Mononuclear cell (primary cell): ENCODE measurements around the gene NOTCH2. TPM values are rescaled to one million over a fixed set of nuclear protein-coding genes. Genes with fewer than 3 reads are reported as not detected.

Experiments used
- H3K27me3 ChIP-seq: 2 replicates; pipeline ENCODE4 v1.6.0; 2011; ENCODE audit warnings: low read length, control low read depth; ENCODE audit not compliant: insufficient read depth
- H3K4me1 ChIP-seq: 2 replicates; pipeline ENCODE4 v1.5.1; 2011; ENCODE audit warnings: mild to moderate bottlenecking, low read length, control low read depth; ENCODE audit not compliant: insufficient read depth
- H3K4me3 ChIP-seq: 2 replicates; pipeline ENCODE4 v1.5.1; 2011; ENCODE audit warnings: mild to moderate bottlenecking, low read length, moderate library complexity
- H3K9me3 ChIP-seq: 2 replicates; pipeline ENCODE4 v1.5.1; 2011; ENCODE audit warnings: low read depth, mild to moderate bottlenecking, control low read depth, low read length
- total RNA-seq: library from RNA; depleted of rRNA; stranded (reverse); fragments of >200 nt; gene quantifications from one replicate; pipeline ENCODE4 v1.2.3, GENCODE V29; 2012

Gene NOTCH2
- total RNA-seq, 1 donor, result 72.8 TPM

DNA sequence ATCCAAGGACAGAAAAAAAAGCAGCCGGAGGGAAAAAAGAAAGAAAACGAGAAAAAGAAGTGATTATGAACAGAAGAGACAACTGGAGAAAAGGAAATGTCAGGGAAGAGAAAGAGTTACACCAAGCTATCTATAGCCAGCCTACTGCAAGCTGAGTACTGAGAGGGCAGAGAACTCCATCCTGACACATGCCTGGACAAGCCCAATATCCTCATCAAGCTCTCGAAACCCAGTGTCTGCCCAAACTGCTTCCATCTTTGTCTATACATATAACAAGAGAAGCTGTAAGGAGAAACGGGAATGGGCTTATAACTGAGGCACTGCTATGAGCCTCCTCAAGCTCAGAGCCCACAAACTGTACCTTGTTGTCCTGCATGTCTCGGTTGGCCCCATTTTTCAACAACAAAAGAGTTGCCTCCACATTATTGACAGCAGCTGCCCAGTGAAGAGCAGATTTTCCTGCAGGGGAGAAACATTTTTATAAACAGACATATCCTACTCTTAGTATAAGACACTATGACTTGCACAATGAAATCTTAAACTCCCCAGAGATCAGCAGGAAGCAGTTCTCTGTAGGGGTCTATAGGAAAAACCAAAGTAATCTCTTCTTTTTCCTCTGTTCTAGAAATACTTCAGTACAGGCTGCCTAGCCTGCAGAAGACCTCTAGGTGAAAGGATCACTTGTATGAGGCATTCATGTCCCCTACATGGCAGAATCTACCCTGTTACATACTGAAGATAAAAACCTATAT lies 152.0 kb downstream of the NOTCH2 start:
- no peaks in the 10 kb centered on the region for H3K4me1 ChIP-seq
- no peaks in the 10 kb centered on the region for H3K9me3 ChIP-seq
- H3K27me3 ChIP-seq, result no peaks in the 10 kb centered on the region
- no peak overlapping the region for H3K4me3 ChIP-seq

DNA sequence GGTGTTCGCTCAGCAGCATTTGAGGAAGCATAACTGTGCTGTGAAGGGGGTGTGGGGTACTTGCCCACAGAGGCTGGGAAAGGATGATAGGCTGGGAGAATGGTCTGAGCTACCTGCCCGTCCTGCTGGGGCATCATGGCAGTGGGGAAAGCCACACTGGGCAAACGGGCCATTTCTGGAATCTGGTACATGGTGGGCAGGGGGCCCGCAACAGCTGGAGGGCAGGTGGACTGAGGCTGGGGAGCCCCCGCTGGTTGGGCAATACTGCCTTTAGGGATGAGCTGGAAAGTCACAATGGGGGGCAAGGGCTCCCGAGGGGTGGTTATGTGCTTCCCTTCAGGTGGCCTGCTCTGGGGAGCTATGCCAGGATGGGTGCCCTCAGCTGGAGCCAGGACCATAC lies 153.9 kb downstream of the NOTCH2 start:
- H3K9me3 ChIP-seq, result no peaks in the 10 kb centered on the region
- no peaks in the 10 kb centered on the region for H3K4me1 ChIP-seq
- H3K27me3 ChIP-seq, result no peaks in the 10 kb centered on the region
- no peak overlapping the region for H3K4me3 ChIP-seq

DNA sequence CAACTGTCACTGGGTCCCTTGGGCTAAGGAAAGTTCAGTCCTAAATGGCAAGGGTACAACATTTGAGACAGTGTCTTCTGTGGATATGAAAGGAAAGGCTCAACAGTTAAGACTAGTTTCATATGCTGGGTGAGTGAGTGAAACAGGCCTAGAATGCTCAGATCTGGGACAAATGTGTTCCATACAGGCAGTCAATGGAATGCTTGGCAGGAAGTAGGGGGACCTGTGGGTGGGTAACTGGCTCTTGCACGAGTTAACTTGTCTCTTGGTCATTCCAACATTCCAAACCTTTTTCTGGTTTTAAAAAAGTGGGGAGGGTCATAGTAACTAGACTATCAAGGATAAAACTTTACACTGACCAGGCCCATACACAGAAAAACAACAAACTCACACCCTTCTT lies 155.4 kb downstream of the NOTCH2 start:
- Histone ChIP-seq H3K4me3 (no peak overlapping the region), H3K9me3 (no peaks in the 10 kb centered on the region), H3K4me1 (no peaks in the 10 kb centered on the region), H3K27me3 (no peaks in the 10 kb centered on the region)

DNA sequence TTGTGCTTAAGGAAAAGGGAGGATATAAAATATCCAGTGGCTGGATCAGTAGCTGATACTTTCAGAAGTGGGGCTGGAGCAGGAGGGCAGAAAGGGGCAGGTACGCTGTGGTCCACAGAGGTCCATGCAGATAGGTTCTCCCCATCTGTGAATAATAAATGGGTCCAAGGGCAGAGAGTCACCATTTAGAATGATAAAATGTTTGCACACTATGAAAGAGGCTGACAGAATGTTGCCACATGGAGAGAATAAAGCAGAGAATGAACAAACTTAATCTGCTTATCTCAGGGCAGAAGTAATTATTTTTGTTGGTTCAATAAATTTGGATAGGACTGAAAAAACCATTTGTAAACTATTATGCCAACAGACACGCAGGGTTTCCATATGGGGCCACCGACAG lies 156.5 kb downstream of the NOTCH2 start:
- Histone ChIP-seq H3K4me3 (no peak overlapping the region), H3K27me3 (no peaks in the 10 kb centered on the region), H3K4me1 (no peaks in the 10 kb centered on the region), H3K9me3 (no peaks in the 10 kb centered on the region)

DNA sequence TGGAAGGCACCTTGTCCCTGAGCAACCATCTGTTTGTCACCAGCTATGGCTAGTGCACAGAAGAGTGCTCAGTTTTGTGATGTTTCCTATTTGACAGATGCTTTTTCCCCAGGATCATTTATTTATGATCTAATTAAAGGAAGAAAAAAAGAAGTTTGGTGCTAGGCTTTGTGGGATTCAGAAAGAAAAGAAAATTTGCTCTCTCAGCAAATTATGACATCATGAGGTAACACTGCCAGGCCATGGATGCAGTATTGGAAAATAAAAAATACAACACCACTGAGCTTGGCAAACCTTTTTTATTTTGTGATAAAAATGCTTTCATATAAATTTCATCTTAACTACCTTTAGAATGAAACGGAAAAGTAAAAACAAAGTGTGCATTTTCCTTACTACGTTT lies 157.7 kb downstream of the NOTCH2 start:
- H3K4me1 ChIP-seq, result no peaks in the 10 kb centered on the region
- no peaks in the 10 kb centered on the region for H3K9me3 ChIP-seq
- no peaks in the 10 kb centered on the region for H3K27me3 ChIP-seq
- H3K4me3 ChIP-seq, result no peak overlapping the region

DNA sequence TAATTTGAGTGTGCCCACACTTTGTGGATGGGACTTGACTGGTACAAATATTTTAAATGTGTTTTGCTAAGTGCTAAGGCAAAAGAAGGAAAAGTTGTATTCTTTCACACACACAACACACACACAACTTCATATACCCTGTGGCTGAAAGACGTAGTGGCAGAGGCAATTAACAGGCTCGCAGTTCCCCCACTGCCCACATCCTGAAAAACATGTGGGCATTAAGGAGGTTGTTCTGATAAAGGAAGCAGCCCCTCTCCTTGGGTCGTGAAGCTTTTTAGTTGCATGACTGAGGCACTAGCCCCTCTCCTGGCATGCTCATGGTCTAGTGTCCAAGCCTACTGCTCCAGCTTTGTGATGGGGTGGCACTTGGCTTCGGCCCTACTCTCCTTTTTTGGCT lies 158.8 kb downstream of the NOTCH2 start:
- H3K9me3 ChIP-seq, result no peaks in the 10 kb centered on the region
- H3K4me1 ChIP-seq, result no peaks in the 10 kb centered on the region
- no peaks in the 10 kb centered on the region for H3K27me3 ChIP-seq
- no peak overlapping the region for H3K4me3 ChIP-seq

DNA sequence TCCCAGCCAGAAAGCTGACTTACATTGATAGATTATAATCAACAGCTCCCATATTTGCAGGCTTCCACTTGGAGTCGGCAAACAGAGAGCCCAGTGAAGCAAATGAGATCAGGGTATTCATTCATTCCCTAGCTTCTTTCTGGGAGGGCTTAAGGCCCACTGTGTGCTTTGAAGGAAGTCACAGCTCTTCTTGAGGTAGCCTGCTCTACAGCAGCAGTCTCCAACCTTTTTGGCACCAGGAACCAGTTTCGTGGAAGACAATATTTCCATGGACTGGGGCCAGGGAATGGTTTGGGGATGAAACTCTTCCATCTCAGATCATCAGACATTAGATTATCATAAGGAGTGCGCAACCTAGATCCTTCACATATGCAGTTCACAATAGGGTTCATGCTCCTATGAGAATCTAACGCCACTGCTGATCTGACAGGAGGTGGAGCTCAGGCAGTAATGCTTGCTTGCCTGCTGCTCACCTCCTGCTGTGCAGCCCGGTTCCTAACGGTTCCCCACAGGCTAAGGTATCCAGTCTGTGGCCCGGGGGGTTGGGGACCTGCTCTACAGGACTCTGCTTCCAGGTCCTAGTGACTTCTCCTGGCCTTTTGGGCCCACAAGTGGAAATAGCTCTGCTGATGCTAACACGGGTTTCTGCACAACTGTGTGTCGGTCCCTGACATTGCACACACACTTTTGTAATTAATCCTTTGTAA lies 159.4 kb downstream of the NOTCH2 start:
- Histone ChIP-seq H3K9me3 (peaks cover 2% of the 10 kb centered on the region), H3K4me3 (no peak overlapping the region), H3K27me3 (no peaks in the 10 kb centered on the region), H3K4me1 (no peaks in the 10 kb centered on the region)

DNA sequence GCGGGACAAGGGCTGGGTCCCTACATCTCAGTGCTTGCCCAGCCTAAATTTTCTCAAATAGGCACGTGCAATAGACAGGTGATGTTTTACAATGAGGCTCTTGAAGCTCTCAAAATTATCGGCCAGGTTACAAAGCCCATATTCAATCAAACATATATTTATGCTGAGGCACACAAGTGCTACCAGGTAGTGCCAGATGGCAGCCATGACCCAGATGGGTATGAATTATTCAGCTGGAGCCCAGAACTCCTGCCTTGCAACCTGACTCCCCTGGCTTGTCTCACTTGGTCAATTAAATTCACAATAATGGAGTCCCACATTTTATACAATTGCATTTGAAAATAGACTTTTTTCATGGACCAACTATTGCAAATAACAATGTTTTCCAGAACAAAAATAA lies 160.8 kb downstream of the NOTCH2 start:
- no peaks in the 10 kb centered on the region for H3K27me3 ChIP-seq
- H3K4me1 ChIP-seq, result no peaks in the 10 kb centered on the region
- H3K4me3 ChIP-seq, result no peak overlapping the region
- H3K9me3 ChIP-seq, result peaks cover 8% of the 10 kb centered on the region

DNA sequence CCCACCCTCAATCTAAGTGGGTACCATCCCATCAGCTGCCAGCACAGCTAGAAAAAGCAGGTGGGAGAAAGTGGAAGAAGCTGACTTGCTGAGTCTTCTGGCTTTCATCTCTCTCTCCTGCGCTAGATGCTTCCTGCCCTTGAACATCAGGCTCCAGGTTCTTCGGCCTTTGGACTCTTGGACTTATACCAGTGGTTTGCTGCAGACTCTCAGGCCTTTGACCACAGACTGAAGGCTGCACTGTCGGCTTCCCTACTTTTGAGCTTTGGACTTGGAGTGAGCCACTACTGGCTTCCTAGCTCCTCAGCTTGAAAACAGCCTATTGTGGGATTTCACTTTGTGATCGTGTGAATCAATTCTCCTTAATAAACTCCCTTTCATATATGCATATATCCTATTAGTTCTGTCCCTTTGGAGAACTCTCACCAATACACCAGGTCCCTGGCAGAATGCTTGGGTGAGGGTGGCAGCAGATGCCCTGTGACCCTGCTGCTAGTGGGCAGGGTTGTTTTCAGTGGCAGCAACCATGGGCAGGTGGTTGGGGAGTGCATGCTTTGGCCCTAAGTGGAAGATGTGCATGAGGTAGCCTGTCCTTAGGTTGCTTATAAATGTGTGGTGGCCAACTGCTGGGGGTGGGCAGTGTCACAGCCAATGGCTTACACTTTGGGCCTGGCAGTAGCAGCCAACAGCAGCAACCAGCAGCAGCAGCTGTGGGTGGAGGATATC lies 162.4 kb downstream of the NOTCH2 start:
- H3K9me3 ChIP-seq, result peaks cover 8% of the 10 kb centered on the region

DNA sequence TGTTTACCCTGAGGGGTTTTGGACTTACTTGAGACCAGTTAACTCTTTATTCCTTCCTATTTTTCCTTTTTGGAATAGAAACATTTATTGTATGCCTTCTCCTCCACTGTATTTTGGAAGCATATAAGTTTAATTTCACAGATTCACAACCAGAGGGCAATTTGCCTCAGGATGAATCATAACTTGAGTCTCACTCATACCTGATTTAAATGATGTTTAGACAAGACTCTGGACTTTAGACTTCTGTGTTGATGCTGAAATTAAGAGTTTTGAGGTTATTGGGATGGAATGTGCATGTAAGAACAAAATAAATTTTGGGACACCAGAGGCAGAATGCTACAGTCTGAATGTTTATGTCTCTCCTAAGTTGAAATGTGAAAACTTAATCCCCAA lies 166.0 kb downstream of the NOTCH2 start:
- H3K4me1 ChIP-seq, result no peaks in the 10 kb centered on the region
- peaks cover 8% of the 10 kb centered on the region for H3K9me3 ChIP-seq
- H3K27me3 ChIP-seq, result no peaks in the 10 kb centered on the region
- H3K4me3 ChIP-seq, result no peak overlapping the region

More for the DNA sequence above, 162.4 kb downstream of the NOTCH2 start:
- H3K4me1 ChIP-seq, result no peaks in the 10 kb centered on the region
- H3K4me3 ChIP-seq, result no peak overlapping the region
- H3K27me3 ChIP-seq, result no peaks in the 10 kb centered on the region

DNA sequence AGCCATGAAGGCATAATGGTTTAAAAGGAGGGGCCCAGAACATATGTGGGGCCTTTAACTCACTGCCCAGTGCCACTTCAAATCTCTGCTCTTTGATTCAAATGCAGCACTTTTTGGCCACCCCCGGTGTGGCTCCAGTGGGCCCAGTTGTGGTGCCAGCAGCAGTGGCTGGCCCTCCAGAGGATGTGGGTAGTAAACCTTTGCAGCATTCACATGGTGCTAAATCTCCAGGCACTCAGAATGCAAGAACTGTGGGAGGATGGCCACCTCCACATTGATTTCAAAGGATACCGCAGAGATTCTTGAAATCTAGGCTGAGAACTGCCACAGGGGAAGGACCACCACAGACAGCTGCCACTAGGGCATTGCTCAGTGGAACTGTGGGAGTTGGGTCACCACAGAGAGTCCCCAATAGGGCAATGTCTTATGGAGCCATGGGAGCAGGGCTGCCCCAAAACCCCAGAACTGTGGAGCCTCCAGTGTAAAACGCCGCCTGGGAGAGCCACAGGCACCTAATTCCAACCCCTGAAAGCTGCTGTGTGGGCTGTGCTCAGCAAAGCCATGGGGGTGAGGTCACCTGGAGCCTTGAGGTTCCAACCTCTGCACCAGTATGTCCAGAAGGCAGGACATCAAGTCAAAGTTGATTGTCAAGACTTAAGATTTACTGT lies 166.6 kb downstream of the NOTCH2 start:
- Histone ChIP-seq H3K4me1 (no peaks in the 10 kb centered on the region), H3K9me3 (peaks cover 8% of the 10 kb centered on the region), H3K4me3 (no peak overlapping the region), H3K27me3 (no peaks in the 10 kb centered on the region)

DNA sequence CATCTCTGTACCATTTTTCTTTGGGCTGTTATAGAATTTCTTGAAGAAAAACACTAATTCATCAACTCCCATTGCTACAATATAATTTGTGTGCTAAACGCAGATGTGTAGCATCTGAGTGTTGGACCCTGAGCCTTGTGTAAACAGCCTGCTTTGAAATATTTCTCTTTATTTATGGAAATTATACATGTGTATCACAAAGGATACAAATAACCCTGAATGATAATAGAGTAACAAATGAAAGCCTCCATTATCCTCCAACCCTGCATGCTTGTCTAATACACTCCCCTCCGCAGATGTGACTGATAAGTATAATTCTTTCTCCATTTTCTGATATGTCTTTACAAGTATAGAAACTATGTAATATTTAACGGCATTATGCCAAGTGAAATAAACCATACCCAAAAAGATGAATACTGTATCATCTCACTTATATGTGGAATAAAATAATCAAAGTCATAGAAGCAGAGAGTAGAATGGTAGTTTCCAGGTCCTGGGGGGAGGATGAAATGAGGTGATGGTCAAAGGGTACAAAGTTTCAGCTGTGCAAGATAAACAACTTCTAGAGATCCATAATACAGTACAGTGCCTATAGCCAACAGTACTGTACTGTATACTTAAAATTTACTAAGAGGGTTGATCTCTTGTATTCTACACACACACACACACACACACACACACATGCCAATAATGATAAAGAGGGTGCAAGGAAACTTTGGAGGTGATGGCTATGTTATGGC lies 170.3 kb downstream of the NOTCH2 start:
- no peak overlapping the region for H3K4me3 ChIP-seq
- no peaks in the 10 kb centered on the region for H3K27me3 ChIP-seq
- no peaks in the 10 kb centered on the region for H3K4me1 ChIP-seq
- no peaks in the 10 kb centered on the region for H3K9me3 ChIP-seq

DNA sequence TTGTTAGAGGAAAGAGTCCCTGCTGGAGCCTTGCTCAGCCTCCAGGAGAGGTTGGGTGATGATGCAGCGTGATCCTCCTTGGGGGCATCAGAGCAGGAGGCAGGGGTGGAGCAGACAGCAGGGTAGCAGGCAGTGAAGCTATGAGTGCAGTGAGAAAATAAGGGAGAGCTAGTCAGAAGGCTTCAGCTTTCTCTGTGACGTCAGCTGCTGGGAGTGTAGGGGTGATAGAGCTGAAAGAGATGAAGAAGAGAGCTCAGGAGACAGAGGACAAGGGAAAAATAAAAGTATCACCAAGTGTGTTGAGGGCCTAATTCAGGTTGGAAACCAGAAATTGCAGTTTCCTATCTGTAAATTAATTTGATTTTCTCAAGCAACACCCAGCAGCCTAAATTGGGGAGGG lies 170.9 kb downstream of the NOTCH2 start:
- H3K27me3 ChIP-seq, result no peaks in the 10 kb centered on the region
- H3K4me3 ChIP-seq, result no peak overlapping the region
- no peaks in the 10 kb centered on the region for H3K4me1 ChIP-seq
- H3K9me3 ChIP-seq, result no peaks in the 10 kb centered on the region

DNA sequence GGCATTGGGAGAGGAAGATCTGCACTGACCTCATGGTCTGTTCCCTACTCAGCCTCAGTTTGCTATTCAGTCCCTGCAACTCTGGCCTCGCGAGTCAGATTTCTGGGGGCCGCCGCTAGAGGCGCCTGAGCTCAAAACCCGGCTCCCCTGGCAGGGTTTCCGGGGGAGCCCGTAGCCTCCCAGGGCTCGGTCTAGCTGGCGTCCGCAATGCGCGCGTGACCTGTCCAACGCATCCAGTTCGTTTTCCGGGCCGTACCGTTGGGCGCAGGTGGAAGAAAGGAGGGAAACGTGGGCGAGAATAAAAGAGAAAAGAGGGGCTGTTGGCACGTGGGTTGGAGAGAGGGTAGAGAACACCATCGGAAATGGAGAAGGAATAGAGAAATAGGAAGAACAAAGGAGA lies 173.2 kb downstream of the NOTCH2 start, which contains the start of gene ADAM30:
TSS of gene ADAM30 (minus strand) at position 213 of the 400 bp plus-strand sequence. CDS start at position 34, 179 bp downstream.
- Histone ChIP-seq H3K27me3 (no peaks in the 10 kb centered on the region), H3K4me1 (no peaks in the 10 kb centered on the region), H3K9me3 (no peaks in the 10 kb centered on the region), H3K4me3 (no peak within 1 kb of the TSS)
